ENCODE measurements around the gene PYDC1.
"Not testable (repeated sequence)": the region's sequence is repeated elsewhere in the genome, so short reads cannot be mapped to it uniquely, and the experiment has no call there.

PYDC1 gene

GRCh38 chr16:31223044-31223443 lies 6.1 kb upstream of the PYDC1 start:
- FAIRE-seq (no peak), DNase-seq (ENCODE audit: low spot score) (no peak)

DNA sequence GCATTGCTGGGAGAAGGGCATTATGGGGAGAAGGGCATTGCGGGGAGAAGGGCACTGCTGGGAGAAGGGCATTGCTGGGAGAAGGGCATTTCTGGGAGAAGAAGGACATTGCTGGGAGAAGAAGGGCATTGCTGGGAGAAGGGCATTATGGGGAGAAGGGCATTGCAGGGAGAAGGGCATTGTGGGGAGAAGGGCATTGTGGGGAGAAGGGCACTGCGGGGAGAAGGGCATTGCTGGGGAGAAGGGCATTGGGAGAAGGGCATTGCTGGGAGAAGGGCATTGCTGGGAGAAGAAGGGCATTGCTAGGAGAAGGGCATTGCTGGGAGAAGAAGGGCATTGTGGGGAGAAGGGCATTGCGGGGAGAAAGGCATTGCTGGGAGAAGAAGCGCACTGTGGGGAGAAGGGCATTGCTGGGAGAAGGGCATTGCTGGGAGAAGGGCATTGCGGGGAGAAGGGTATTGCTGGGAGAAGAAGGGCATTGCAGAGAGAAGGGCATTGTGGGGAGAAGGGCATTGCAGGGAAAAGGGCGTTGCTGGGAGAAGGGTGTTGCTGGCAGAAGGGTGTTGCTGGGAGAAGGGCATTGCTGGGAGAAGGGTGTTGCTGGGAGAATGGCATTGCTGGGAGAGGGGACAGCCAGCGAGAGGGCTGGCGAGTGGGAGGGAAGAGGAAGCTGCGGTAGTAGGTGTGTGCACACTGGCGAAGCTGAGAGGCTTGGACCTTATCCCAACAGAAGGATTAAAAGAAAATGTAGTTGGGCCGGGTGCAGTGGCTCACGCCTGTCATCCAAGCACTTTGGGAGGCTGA lies 4.6 kb upstream of the PYDC1 start:
- DNase-seq (ENCODE audit: low spot score) (no peak), FAIRE-seq (peak; percentile 44)

- FAIRE-seq (no peak), DNase-seq (ENCODE audit: low spot score) (no peak)
These were observed 2.3 kb upstream of the PYDC1 start for GRCh38 chr16:31219154-31219741.

DNA sequence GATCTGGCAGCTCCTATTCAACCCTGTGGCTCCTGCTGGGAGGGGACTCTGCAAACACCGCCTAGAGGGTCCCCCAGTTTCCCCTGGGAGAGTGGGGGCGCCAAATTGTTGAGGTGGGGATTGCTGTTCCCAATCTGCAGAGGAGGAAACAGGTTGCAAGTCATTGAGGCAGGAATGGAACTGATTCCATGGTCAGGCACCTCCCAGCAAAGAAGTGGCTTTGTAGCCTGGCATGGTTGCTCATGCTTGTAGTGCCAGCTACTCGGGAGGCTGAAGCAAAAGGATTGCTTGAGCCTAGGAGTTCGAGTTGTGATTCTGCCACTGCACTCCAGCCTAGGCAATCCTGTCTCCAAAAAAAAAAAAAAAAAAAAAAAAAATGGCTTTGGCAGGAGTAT lies 198 bp upstream of the PYDC1 start:
- no peak for DNase-seq (ENCODE audit: low spot score)

DNA sequence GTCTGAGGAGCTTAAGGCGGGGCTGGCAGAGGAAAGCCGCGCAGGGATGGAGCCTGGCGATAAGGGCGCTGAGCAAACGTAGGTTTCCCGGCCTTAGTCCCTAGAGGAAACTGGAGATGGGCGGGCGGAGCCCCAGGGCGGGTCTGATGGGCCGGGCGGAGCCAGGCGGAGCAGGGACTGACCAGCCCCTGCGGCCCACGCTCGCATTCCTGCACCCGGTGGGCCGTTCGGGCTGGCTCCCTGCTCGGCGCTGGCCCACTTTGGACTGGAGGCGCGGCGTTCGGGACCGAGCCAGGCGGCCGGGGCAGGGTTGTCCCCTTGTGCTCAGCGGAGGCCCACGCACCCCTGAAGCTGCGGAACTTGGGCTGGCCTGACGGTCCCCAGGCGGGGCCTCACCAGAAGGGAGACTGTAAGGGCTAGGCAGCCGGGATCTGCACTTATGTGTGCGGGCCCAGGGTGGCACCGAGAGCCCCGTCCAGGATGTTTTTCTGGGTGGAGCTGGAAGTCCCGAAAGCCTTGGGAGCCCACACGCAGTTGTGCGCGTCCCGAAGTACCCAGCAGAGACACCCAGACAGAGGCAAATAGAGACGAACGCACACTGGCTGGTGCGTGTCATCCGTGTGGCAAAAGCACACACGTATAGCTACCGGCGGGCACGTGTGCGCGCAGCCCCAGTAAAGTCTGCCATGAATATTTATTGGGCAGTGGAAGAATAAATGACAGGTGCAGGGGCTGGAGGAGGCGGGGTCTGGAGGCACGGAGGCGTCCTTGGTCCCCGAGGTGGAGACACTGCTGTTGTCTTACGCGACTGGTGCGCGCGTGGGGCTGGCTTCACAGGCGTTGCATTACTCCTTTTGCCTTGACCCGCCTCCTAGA lies 1.4 kb downstream of the PYDC1 start:
- DNase-seq (ENCODE audit: low spot score) (peak; percentile 88), FAIRE-seq (no peak)

More for the DNA sequence above, 198 bp upstream of the PYDC1 start:
- FAIRE-seq, result no peak

DNA sequence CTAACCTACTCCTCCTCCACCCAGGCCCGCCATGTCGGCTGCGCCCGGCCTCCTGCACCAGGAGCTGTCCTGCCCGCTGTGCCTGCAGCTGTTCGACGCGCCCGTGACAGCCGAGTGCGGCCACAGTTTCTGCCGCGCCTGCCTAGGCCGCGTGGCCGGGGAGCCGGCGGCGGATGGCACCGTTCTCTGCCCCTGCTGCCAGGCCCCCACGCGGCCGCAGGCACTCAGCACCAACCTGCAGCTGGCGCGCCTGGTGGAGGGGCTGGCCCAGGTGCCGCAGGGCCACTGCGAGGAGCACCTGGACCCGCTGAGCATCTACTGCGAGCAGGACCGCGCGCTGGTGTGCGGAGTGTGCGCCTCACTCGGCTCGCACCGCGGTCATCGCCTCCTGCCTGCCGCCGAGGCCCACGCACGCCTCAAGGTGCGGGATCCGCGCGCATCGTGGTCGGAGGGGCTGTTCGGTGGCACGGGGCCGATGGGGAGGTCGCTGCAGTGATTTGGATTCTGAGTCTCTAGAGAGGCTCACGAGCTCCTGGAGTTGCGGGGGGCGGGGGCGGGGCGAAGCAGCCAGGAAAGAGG lies 2.1 kb downstream of the PYDC1 start:
- no peak for DNase-seq (ENCODE audit: low spot score)
- FAIRE-seq, result no peak

GRCh38 chr16:31213877-31214707 lies 2.8 kb downstream of the PYDC1 start, which contains the start of gene TRIM72:
Gene TRIM72 (plus strand): TSS chr16:31214119. CDS start chr16:31214739, 620 bp downstream.
- no peak for FAIRE-seq
- DNase-seq (ENCODE audit: low spot score), result no peak

- FAIRE-seq (no peak), DNase-seq (ENCODE audit: low spot score) (no peak)
These were observed 3.6 kb downstream of the PYDC1 start for GRCh38 chr16:31213342-31213741.

DNA sequence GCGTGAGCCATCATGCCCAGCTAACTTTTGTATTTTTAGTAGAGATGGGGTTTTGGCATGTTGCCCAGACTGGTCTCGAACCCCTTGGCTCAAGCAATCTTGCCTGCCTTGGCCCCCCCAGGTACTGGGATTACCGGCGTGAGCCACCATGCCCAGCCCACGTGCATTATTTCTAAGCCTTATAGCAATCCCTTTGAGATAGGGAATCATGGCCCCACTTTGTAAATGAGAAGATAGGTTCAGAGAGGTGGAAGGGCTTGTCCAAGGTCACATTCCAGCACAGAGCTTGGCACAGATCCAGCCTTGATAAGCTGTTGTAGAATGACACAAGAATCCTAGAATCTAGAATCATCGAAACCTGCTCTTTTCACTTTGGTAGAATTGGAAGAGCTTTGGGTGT lies 10.2 kb downstream of the PYDC1 start:
- DNase-seq (ENCODE audit: low spot score) (no peak), FAIRE-seq (no peak)

GRCh38 chr16:31204871-31205666 lies 11.9 kb downstream of the PYDC1 start:
- no peak for DNase-seq (ENCODE audit: low spot score)
- no peak for FAIRE-seq

DNA sequence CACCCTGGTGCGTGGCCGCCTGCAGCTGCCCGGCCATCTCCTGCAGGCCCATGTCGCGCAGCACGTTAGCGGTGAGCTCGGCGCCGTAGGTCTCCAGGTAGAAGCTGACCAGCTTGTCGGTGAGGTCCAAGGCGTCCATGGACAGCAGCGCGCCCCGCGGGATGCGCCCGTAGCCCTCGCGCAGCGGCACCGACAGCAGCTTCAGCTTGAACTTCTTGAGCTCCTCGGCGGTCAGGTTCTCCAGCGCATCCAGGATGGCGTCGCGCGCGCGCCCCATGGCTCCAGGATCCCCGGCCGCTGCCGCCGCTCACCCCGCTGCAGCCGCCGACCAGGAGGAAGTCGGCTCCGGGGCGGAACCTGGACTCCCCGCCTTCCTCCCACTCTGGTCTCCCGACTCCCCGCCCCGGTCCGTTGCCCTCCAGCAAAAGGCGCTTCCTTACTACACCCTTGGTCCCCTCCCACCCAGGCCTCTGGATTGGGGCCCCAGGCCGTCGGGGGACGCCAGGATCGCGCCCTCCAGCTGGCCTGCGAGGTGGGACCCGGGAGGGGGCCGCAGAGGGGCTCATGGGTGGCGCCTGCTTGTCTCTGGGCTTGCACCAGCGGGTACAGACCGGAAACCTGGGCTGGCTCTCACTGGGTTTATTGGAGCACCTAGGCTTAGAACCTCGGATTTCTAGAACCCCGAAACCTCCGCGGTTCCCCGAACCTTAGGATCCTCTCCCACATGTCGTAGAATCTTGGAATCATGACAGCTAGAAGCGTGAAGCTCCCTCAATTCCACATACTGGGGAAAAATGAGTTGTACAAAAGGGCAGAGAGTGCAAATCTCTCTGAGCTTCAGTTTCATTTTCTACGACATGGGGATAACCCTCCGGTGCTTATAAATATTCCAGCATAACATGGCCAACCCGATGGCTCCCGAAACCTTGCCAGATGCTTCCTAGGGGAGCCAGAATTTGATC lies 14.2 kb downstream of the PYDC1 start, which contains the start of gene PYCARD:
PYCARD (minus strand) TSS at position 347 of the 962 bp plus-strand sequence; CDS start at position 277, 70 bp downstream.
- FAIRE-seq, result no peak
- no peak for DNase-seq (ENCODE audit: low spot score)

- FAIRE-seq, result no peak
- no peak for DNase-seq (ENCODE audit: low spot score)
These were observed 15.1 kb downstream of the PYDC1 start for GRCh38 chr16:31201582-31202413.

- FAIRE-seq, result no peak
- no peak for DNase-seq (ENCODE audit: low spot score)
These were observed 15.9 kb downstream of the PYDC1 start for GRCh38 chr16:31200821-31201568.

DNA sequence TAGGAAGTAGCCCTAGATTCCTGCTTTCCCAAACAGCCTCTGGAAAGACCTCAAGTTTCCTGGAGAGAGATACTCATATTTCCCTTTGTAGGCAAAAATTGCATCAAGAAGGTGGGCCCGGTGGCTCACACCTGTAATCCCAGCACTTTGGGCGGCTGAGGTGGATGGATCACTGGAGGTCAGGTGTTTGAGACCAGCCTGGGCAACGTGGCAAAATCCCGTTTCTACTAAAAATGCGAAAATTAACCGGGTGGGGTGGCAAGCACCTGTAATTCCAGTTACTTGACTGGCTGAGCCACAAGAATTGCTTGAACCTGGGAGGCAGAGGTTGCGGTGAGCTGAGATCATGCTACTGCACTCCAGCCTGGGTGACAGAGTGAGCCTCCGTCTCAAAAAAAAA lies 16.8 kb downstream of the PYDC1 start:
- FAIRE-seq, result not testable (repeated sequence)

GRCh38 chr16:31199430-31200041 lies 17.4 kb downstream of the PYDC1 start:
- no peak for FAIRE-seq

More for the DNA sequence above, 16.8 kb downstream of the PYDC1 start:
- DNase-seq (ENCODE audit: low spot score), result not testable (repeated sequence)

DNA sequence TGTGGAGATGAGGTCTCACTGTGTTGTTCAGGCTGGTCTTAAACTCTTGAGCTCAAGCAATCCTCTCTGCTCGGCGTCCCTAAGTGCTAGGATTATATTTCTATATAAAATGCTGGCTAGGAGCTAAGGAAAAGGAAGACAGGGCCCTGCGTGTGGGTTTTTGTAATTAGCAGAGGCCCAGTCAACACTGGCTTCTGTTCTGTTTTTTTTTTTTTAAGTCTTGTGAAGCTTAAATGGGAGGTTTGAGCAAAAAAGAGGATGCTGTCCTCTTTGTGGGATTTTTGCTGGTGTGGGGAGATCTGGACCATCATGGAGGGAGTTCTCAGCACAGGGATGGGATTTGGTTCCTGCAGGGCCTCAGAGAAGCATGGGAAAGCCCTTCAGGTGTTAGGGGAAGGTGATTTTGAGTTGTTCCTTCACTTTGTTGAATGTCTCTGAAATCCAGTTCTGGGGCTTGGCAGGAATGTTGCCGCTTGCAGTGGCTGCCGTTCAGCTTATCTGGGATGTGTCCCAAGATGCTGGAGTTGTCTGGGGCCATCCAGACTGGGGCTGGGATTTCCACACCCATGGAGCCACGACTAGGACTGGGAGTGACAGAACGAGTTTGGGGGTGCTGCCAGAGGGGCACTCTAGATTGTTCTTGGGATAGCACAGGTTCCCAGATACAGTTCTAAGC lies 18.6 kb downstream of the PYDC1 start:
- DNase-seq (ENCODE audit: low spot score) (no peak), FAIRE-seq (no peak)

More at GRCh38 chr16:31199430-31200041, 17.4 kb downstream of the PYDC1 start:
- no peak for DNase-seq (ENCODE audit: low spot score)
